ENCODE results near the gene KIF26B. TPM values are rescaled to one million over a fixed set of nuclear protein-coding genes. Genes with fewer than 3 reads are reported as not detected.

KIF26B gene
- total RNA-seq, 4 donors from 2014 or later: 0.90 to 2.0 (median 1.5) TPM

DNA sequence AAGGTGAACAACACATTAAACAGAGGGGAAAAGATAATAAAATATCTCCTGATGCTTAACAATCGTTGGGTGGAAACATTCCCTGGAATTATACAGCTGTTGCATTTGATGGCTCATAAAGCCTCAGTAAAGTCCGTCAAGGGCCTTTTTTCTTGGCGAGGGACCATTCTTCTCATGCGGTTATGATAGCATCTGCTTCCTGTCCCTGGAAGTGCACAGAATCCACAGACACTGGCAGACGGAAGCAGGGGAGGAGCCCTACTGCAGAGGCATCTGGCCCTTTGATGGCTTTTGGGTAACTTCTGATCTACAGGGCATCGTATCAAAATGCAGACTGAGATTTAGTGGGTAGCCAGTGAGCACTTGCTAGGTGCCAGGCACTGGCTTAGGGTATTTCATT is 286.9 kb downstream of the KIF26B start:
- WGBS, 2 donors: 6 to 14% methylated on average over 6 of the region's 6 CpGs
- TF ChIP-seq, protein P1, sequence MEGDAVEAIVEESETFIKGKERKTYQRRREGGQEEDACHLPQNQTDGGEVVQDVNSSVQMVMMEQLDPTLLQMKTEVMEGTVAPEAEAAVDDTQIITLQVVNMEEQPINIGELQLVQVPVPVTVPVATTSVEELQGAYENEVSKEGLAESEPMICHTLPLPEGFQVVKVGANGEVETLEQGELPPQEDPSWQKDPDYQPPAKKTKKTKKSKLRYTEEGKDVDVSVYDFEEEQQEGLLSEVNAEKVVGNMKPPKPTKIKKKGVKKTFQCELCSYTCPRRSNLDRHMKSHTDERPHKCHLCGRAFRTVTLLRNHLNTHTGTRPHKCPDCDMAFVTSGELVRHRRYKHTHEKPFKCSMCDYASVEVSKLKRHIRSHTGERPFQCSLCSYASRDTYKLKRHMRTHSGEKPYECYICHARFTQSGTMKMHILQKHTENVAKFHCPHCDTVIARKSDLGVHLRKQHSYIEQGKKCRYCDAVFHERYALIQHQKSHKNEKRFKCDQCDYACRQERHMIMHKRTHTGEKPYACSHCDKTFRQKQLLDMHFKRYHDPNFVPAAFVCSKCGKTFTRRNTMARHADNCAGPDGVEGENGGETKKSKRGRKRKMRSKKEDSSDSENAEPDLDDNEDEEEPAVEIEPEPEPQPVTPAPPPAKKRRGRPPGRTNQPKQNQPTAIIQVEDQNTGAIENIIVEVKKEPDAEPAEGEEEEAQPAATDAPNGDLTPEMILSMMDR (IDR thresholded peaks at IDR 0.05): no peak
- TF ChIP-seq POLR2A (IDR thresholded peaks at IDR 0.05) (no peak), EP300 (IDR thresholded peaks at IDR 0.05) (no peak)

DNA sequence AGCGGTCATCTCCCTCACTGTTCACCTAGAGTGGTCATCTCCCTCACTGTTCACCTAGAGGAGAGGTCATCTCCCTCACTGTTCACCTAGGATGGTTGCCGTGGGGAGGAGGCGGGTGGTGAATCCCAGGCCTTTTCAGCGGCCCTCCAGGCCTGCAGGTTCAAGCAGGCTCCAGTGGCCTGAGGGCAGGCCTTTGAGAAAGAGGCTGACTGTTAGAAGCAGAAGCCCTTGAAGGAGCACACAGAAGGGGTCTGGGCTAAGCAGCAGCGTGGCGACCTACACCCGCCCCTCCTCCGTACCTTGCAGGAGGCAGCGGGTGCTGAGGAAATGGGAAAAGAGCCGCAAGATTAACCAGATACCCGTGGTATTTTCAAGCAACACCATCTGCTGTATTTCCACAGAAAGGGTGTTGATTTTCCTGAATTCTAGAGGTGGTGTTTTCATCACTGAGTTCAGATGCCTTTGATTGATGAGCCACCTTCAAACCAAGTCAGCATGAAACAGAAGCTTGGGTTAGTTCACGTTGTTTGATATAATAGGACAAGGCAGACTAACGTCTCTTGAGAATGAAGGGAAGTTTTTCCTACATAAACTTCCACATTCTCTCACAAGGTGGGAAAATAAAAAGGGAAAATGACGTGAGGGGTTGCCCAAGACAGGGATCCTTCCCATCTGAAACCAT is 289.5 kb downstream of the KIF26B start:
- WGBS, 2 donors: 77 to 79% methylated on average over 13 to 14 of the region's 14 CpGs
- TF ChIP-seq, protein P1 (IDR thresholded peaks at IDR 0.05): no peak
- TF ChIP-seq POLR2A (IDR thresholded peaks at IDR 0.05) (no peak), EP300 (IDR thresholded peaks at IDR 0.05) (no peak)
- H3K27ac ChIP-seq: no peak overlapping the region

More for the DNA sequence above, 286.9 kb downstream of the KIF26B start:
- H3K27me3 ChIP-seq: no peaks in the 10 kb centered on the region
- H3K27ac ChIP-seq: no peak overlapping the region
- H3K4me3 ChIP-seq: no peak overlapping the region
- no peaks in the 10 kb centered on the region for H3K36me3 ChIP-seq
- H3K9me3 ChIP-seq: peaks cover 0 to 5% (median 0%) of the 10 kb centered on the region in 4 donors
- H3K4me1 ChIP-seq: peaks cover 0 to 4% (median 0%) of the 10 kb centered on the region in 4 donors
- DNase-seq (ENCODE audit: low spot score in 2 of 2): no peak

DNA sequence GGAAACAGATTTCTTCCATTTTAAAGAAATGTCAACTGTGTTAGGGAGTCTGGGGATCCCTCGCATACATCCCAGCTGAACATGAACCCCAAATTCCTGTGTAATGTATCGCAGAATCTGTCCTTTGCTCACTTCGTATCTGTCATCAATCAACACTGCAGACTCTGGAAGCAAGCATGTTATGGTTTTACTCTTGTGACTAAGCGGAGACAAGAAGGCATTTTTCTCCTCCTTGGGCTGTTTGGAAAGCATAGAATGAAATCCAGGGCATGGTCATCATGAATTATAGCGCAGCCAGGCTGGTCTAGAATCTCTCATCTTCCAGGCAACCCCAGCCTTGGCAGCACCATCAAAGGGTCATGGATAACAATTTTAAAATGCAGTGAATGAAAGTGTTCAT is 290.2 kb downstream of the KIF26B start:
- H3K36me3 ChIP-seq: no peaks in the 10 kb centered on the region
- no peak for TF ChIP-seq EP300 (IDR thresholded peaks at IDR 0.05)
- TF ChIP-seq POLR2A (IDR thresholded peaks at IDR 0.05): no peak
- TF ChIP-seq, protein P1 (IDR thresholded peaks at IDR 0.05): no peak
- peaks cover 0 to 4% (median 0%) of the 10 kb centered on the region in 4 donors for H3K4me1 ChIP-seq
- no peak for DNase-seq (ENCODE audit: low spot score in 2 of 2)
- no peak overlapping the region for H3K4me3 ChIP-seq
- H3K27ac ChIP-seq: no peak overlapping the region
- no peaks in the 10 kb centered on the region for H3K27me3 ChIP-seq
- H3K9me3 ChIP-seq: peaks cover 0 to 5% (median 0%) of the 10 kb centered on the region in 4 donors
- 67 to 73% methylated on average over 5 of the region's 5 CpGs for WGBS, 2 donors

More for the DNA sequence above, 289.5 kb downstream of the KIF26B start:
- no peak for DNase-seq (ENCODE audit: low spot score in 2 of 2)
- no peaks in the 10 kb centered on the region for H3K27me3 ChIP-seq
- peaks cover 0 to 4% (median 0%) of the 10 kb centered on the region in 4 donors for H3K4me1 ChIP-seq
- H3K9me3 ChIP-seq: peaks cover 0 to 5% (median 0%) of the 10 kb centered on the region in 4 donors
- H3K4me3 ChIP-seq: no peak overlapping the region
- H3K36me3 ChIP-seq: no peaks in the 10 kb centered on the region

DNA sequence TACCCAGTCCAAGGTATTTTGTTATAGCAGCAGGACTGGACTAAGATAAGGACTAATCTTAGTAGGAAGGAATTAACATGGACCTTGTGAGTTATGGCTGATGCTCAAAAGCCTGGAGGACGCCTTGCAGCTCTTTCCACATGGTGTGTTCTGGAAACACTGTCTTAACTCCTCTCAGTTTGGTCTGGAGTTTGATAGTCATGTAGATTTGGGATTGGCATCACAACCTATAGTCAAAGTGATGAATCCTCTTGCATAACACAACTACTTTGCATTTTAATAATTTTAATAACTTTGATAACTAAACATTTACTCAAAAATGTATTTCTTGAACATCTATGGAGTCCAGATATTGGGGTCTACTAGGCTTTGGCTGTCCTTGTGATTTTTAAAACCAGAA is 293.7 kb downstream of the KIF26B start:
- Histone ChIP-seq H3K27ac (no peak overlapping the region), H3K4me1 (no peaks in the 10 kb centered on the region), H3K9me3 (peaks cover 0 to 5% (median 0%) of the 10 kb centered on the region in 4 donors), H3K27me3 (no peaks in the 10 kb centered on the region), H3K36me3 (no peaks in the 10 kb centered on the region), H3K4me3 (no peak overlapping the region)
- TF ChIP-seq, protein P1 (IDR thresholded peaks at IDR 0.05): no peak
- TF ChIP-seq POLR2A (IDR thresholded peaks at IDR 0.05) (no peak), EP300 (IDR thresholded peaks at IDR 0.05) (no peak)
- WGBS, 2 donors: 88% methylated on average over 1 of the region's 1 CpG
- no peak for DNase-seq (ENCODE audit: low spot score in 2 of 2)

DNA sequence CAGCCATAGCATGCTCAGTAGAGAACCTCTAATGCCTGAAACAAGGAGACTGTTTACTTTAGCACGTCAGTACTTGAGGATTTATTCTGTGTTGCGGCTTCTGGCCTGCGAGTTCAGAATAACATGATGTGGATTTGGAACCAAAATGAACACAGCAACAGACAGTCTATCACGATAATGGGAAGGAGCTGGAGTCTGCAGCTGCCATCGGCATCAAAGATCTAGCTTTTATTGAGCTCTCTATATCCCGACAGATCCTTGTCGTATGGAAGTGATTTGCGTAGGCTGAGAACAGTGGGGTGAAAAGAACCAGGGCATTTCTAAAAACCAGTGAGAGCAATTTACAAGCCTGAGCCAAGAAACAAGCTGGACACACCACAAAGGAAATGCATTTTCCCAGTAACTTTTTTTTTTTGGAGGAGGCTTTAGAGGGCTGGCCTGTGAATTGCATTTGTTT is 294.2 kb downstream of the KIF26B start:
- Histone ChIP-seq H3K4me1 (no peaks in the 10 kb centered on the region), H3K4me3 (no peak overlapping the region), H3K27ac (no peak overlapping the region), H3K27me3 (no peaks in the 10 kb centered on the region), H3K36me3 (no peaks in the 10 kb centered on the region), H3K9me3 (peaks cover 0 to 5% (median 0%) of the 10 kb centered on the region in 4 donors)
- no peak for DNase-seq (ENCODE audit: low spot score in 2 of 2)
- 38 to 43% methylated on average over 8 of the region's 8 CpGs for WGBS, 2 donors
- TF ChIP-seq, protein P1 (IDR thresholded peaks at IDR 0.05): no peak
- TF ChIP-seq EP300 (IDR thresholded peaks at IDR 0.05) (no peak), POLR2A (IDR thresholded peaks at IDR 0.05) (no peak)

All from tibial nerve (tissue), 4 donors.